ENCODE measurements around the gene UGT1A8. TPM values are rescaled to one million over a fixed set of nuclear protein-coding genes. Genes with fewer than 3 reads are reported as not detected.

Gene UGT1A8
- total RNA-seq, 1 donor from 2014 or later: not detected

DNA sequence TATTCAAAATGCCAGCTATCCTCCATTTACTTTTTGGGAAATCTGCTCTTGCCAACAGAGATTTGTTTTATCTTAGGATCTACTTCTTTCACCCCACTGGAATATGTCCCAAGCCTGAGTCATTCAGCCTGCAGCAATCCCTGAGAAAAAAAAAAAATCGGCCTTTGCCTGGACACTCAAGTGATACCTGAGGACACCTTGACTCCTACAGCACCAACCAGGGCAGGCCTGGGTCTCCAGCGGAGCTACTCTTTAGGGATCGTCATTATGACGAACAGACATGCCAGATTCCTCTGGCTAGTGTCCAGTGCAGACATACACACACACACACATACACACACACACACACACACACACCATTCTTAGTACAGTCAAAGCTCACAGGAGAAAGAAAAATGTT lies 73.0 kb downstream of the UGT1A8 start:
- H3K9me3 Mint-ChIP-seq (ENCODE audit: unreplicated experiment): peaks cover 4% of the 10 kb centered on the region
- no peak for TF ChIP-seq CTCF (IDR thresholded peaks at IDR 0.05)
- no peak overlapping the region for H3K27ac Mint-ChIP-seq (ENCODE audit: unreplicated experiment)
- no peaks in the 10 kb centered on the region for H3K4me1 Mint-ChIP-seq (ENCODE audit: unreplicated experiment)
- H3K27me3 Mint-ChIP-seq (ENCODE audit: unreplicated experiment): peaks cover 10% of the 10 kb centered on the region
- H3K4me3 Mint-ChIP-seq (ENCODE audit: unreplicated experiment): no peak overlapping the region
- H3K36me3 Mint-ChIP-seq (ENCODE audit: unreplicated experiment): no peaks in the 10 kb centered on the region
- no peak for DNase-seq (ENCODE audit: extremely low spot score, unreplicated experiment)

DNA sequence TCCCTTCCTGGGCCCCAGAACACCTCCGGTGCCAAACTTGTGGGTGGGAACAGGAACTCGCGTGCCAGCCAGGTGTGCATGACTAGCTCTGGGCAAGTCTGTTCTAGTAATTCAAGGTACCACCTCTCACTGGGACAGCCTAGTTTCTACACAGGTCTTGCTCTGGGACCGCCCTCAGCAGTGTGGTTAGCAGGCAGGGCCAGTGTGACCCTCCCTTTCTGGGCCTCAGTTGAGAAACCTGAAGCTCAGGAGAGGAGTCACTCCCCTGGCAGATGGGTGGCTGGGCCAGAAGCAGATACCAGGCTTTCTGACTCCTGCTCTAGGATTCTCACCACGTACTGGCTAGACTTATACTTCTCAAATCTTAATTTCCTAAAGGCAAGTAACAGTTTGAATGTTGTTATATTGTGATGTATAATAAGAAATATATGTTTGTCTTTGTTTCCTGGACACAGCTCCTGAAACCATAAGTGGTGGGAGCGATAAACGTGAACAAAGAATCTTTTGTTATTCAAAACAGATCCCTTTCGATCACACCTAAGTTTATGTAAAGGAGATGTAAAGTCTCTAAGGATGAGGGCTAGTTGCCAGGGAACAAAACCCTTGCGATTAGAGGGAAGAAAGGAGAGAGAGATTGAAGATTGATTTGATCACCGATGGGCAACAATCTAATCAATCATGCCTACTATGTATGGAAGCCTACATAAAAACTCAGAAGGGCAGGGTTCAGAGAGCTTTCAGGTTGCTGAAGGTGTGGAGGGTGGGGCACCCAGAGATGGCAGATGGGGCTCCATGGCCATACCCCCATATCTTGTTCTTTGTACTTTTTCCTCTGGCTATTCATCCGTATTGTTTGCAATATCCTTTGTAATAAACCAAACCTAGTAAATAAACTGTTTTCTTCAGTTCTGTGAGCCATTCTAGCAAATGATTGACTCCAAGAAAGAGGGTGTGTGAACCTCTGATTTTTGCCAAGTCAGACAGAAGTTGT lies 74.3 kb downstream of the UGT1A8 start:
- H3K27ac Mint-ChIP-seq (ENCODE audit: unreplicated experiment): no peak overlapping the region
- no peaks in the 10 kb centered on the region for H3K4me1 Mint-ChIP-seq (ENCODE audit: unreplicated experiment)
- H3K36me3 Mint-ChIP-seq (ENCODE audit: unreplicated experiment): no peaks in the 10 kb centered on the region
- H3K27me3 Mint-ChIP-seq (ENCODE audit: unreplicated experiment): peaks cover 7% of the 10 kb centered on the region
- no peak for TF ChIP-seq CTCF (IDR thresholded peaks at IDR 0.05)
- no peak overlapping the region for H3K4me3 Mint-ChIP-seq (ENCODE audit: unreplicated experiment)
- no peak for DNase-seq (ENCODE audit: extremely low spot score, unreplicated experiment)
- H3K9me3 Mint-ChIP-seq (ENCODE audit: unreplicated experiment): peaks cover 4% of the 10 kb centered on the region

DNA sequence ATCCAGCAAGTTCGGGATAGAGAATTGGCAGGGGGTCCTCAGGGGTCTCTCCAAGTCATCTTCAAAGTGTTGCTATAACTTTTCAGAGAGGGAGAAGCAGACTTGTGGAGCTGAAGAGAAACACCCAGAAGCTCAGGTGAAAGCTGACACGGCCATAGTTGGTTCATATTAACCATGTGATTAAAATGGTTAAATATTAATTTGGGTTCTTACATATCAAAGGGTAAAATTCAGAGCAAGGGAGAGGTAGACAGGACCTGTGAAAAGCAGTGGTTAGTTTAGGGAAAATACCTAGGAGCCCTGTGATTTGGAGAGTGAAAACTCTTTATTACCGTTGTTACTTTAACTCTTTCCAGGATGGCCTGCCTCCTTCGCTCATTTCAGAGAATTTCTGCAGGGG lies 75.2 kb downstream of the UGT1A8 start, which contains the start of gene UGT1A6:
UGT1A6 (plus strand) TSS at position 243 of the 400 bp plus-strand sequence; CDS start at position 358, 115 bp downstream.
- Mint-ChIP-seq H3K36me3 (ENCODE audit: unreplicated experiment) (no peaks in the 10 kb centered on the region), H3K9me3 (ENCODE audit: unreplicated experiment) (peaks cover 4% of the 10 kb centered on the region), H3K27me3 (ENCODE audit: unreplicated experiment) (peaks cover 11% of the 10 kb centered on the region), H3K27ac (ENCODE audit: unreplicated experiment) (no peak within 1 kb of the TSS), H3K4me1 (ENCODE audit: unreplicated experiment) (no peaks in the 10 kb centered on the region), H3K4me3 (ENCODE audit: unreplicated experiment) (no peak within 1 kb of the TSS)
- TF ChIP-seq CTCF (IDR thresholded peaks at IDR 0.05): no peak
- DNase-seq (ENCODE audit: extremely low spot score, unreplicated experiment): no peak

DNA sequence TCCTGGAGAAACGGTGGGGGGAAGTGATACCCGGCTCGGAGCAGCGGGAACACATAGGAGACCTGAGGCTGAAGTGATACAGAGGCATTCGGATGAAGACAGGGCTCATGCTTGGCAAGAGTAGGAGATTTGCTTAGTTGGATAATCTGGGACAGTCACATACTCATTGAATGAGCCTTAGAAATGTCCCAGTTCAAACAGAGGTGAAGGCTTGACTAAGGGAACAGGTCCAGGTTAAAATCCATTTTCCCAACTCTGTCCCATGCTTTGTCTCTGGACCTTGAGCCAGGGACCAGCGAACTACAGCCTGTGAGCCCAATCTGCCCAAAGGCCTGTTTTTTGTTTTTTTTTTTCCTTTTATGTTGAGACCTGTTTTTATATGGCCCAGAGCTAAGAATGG lies 76.5 kb downstream of the UGT1A8 start:
- H3K4me3 Mint-ChIP-seq (ENCODE audit: unreplicated experiment): no peak overlapping the region
- peaks cover 6% of the 10 kb centered on the region for H3K27me3 Mint-ChIP-seq (ENCODE audit: unreplicated experiment)
- H3K36me3 Mint-ChIP-seq (ENCODE audit: unreplicated experiment): no peaks in the 10 kb centered on the region
- H3K4me1 Mint-ChIP-seq (ENCODE audit: unreplicated experiment): no peaks in the 10 kb centered on the region
- DNase-seq (ENCODE audit: extremely low spot score, unreplicated experiment): no peak
- no peak overlapping the region for H3K27ac Mint-ChIP-seq (ENCODE audit: unreplicated experiment)
- H3K9me3 Mint-ChIP-seq (ENCODE audit: unreplicated experiment): no peaks in the 10 kb centered on the region
- no peak for TF ChIP-seq CTCF (IDR thresholded peaks at IDR 0.05)

DNA sequence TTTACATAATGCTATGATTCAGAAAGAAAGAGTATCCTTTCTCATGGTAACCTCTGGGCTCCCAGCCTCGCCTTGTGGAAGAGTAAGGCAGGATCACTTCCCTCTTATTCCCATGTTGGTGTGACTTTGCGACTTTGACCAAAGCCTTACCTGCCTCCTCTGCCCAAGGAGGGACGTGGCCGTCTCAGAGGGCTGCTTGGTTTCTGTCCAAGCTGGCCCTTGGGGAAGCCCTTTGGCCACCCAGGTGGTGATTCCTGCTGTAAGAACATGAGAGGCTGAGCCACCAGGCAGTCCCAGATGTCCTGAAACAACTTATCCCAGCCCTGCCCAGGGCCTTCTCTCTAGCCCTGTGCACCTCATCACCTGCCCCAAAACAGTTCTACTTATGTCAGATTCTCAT lies 81.3 kb downstream of the UGT1A8 start:
- no peaks in the 10 kb centered on the region for H3K4me1 Mint-ChIP-seq (ENCODE audit: unreplicated experiment)
- no peak overlapping the region for H3K27ac Mint-ChIP-seq (ENCODE audit: unreplicated experiment)
- peaks cover 2% of the 10 kb centered on the region for H3K36me3 Mint-ChIP-seq (ENCODE audit: unreplicated experiment)
- peaks cover 6% of the 10 kb centered on the region for H3K27me3 Mint-ChIP-seq (ENCODE audit: unreplicated experiment)
- no peak for DNase-seq (ENCODE audit: extremely low spot score, unreplicated experiment)
- H3K9me3 Mint-ChIP-seq (ENCODE audit: unreplicated experiment): peaks cover 7% of the 10 kb centered on the region
- TF ChIP-seq CTCF (IDR thresholded peaks at IDR 0.05): no peak
- no peak overlapping the region for H3K4me3 Mint-ChIP-seq (ENCODE audit: unreplicated experiment)
